Non-pigmented ciliary epithelial cell (primary cell): ENCODE measurements around the gene FAM20A.
A peak's percentile ranks its signal among the peaks of the same experiment; 100 is the strongest.
"Not testable (repeated sequence)": the region's sequence is repeated elsewhere in the genome, so short reads cannot be mapped to it uniquely, and the experiment has no call there.

Source experiments
- DNase-seq: peaks from one replicate; pipeline ENCODE4 v3.0.0-alpha.2; 2010; ENCODE audit warnings: low read depth

The FAM20A gene

GRCh38 chr17:68588362-68588761 lies 12.8 kb downstream of the FAM20A start:
- DNase-seq = no peak

GRCh38 chr17:68587847-68588246 lies 13.3 kb downstream of the FAM20A start:
- DNase-seq = no peak

GRCh38 chr17:68587026-68587425 lies 14.1 kb downstream of the FAM20A start:
- no peak for DNase-seq

- no peak for DNase-seq
These were observed 15.5 kb downstream of the FAM20A start for GRCh38 chr17:68585643-68586042.

- DNase-seq = no peak
These were observed 16.4 kb downstream of the FAM20A start for GRCh38 chr17:68584581-68585303.

- DNase-seq = not testable (repeated sequence)
These were observed 18.3 kb downstream of the FAM20A start for GRCh38 chr17:68582867-68583266.

GRCh38 chr17:68581863-68582645 lies 19.1 kb downstream of the FAM20A start:
- DNase-seq = no peak

- DNase-seq = peak; percentile 20
These were observed 20.9 kb downstream of the FAM20A start for GRCh38 chr17:68580236-68580770.

GRCh38 chr17:68579194-68579927 lies 21.8 kb downstream of the FAM20A start:
- no peak for DNase-seq

- DNase-seq = no peak
These were observed 22.9 kb downstream of the FAM20A start for GRCh38 chr17:68578236-68578635.

GRCh38 chr17:68577497-68577821 lies 23.7 kb downstream of the FAM20A start:
- DNase-seq = no peak

GRCh38 chr17:68576811-68577496 lies 24.2 kb downstream of the FAM20A start:
- DNase-seq = peak; percentile 24

GRCh38 chr17:68576137-68576536 lies 25.0 kb downstream of the FAM20A start:
- DNase-seq = no peak

GRCh38 chr17:68573338-68573737 lies 27.8 kb downstream of the FAM20A start:
- DNase-seq = no peak

GRCh38 chr17:68572138-68572842 lies 28.9 kb downstream of the FAM20A start:
- no peak for DNase-seq

- no peak for DNase-seq
These were observed 30.6 kb downstream of the FAM20A start for GRCh38 chr17:68570526-68570925.

- no peak for DNase-seq
These were observed 31.8 kb downstream of the FAM20A start for GRCh38 chr17:68569346-68569745.

GRCh38 chr17:68568581-68568980 lies 32.6 kb downstream of the FAM20A start:
- DNase-seq = no peak

GRCh38 chr17:68567581-68567980 lies 33.6 kb downstream of the FAM20A start:
- no peak for DNase-seq

GRCh38 chr17:68567035-68567434 lies 34.1 kb downstream of the FAM20A start:
- DNase-seq = no peak

- no peak for DNase-seq
These were observed 34.8 kb downstream of the FAM20A start for GRCh38 chr17:68566442-68566738.
